ENCODE data around the gene RBMS3.
A peak's percentile ranks its signal among the peaks of the same experiment; 100 is the strongest.

RBMS3 gene

DNA sequence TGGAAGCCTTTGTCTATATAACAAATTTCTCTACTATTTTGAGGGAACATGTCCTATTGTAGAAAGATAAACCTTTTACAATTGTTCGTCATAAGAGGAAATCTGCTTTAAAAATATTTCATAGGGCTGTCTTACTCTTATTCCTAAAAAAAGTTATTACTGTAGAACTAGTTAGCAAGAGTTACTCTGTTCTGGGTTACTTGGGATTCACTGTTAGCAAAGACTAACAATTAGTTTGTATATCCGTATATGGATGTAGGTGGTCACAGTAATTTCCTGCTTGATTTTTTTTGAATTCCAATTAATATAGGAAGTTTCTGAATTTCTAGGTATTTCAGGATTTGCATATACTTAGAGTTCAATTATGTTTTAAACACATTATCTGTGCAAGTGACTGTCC lies 413.5 kb downstream of the RBMS3 start:
- DNase-seq, result no peak

DNA sequence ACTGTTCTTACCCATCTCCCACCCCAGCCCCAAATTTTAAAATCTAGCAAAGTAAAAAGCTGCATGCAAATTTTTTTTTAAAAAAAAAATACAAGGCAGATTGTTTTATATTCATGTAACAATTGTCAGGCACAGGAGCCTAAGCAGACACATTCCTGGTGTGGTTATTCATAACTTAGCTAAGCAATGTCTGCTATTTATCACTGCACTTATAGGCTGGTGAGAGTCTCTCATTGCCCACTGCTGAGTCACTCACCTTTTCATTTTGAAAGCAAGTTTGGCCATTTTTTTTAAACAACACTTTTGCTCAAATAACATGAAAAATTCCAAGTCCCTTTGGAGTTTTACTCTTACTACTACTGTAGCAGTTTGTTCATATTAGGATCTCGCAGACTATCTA lies 413.9 kb downstream of the RBMS3 start:
- no peak for DNase-seq

DNA sequence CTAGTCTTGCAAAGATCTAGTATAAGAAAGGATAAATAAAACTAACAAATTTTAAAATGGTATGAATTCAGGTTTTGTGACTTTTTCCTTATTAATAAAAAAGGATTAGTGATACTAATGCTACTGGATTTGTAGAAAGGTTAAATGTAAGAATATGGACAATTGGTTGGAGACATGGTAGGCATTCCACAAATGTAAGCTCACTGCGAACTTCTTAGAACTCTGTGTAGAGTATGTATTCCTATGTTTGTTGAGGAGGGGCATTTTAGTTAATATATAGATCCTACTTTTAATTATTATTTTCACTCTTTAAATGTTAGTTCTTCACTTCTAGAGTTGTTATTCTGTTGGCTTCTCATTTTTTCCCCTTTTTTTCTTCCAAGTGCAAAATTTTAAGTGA lies 414.3 kb downstream of the RBMS3 start:
- no peak for DNase-seq

DNA sequence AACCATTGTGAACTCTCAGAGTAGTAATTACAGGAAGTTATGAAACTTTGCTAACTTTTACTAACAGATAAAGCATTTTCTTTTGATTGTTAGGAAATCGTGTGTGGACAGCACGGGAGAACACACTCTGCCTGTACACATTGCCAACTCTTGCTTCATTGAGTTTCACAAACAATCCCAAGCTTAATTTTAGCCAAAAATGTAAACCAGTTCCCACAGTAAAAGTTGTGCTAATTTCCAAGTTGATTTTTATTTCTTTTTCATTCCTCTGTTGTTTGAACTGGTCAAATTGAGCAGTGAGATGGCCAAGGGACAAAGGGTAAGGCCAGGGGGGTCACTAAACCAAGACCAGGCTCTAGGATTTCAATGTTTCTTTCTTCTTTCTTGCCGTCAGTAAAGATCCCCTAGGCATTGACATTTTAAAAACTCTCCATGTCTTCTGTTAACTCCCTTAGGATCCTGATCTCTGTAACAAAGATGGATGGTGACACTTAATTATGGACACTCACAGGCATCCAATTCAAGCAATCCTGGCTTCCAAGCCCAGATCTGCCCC lies 414.9 kb downstream of the RBMS3 start:
- DNase-seq, result no peak

- DNase-seq, result no peak
Observed at GRCh38 chr3:29696311-29696710, 415.4 kb downstream of the RBMS3 start.

- DNase-seq, result no peak
Observed at GRCh38 chr3:29697989-29698388, 417.1 kb downstream of the RBMS3 start.

DNA sequence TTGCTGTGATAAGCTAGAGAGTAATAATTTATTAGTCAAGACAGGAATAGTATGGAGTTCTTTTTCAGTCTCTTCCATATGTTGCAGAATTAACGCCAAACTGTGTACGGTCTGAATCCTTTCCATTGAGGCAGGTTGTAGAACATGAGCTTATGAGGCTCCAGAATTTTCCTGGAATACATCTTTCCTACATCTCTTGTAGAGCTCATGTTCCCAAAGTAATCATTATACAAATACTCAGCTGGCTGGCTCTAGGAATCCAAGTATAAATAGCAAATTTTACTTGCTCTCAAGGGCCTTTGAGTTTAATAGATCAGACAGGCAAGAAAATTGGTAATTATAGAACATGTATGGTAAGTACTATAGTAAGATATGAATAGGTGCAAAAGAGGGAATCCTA lies 419.4 kb downstream of the RBMS3 start:
- DNase-seq, result no peak

DNA sequence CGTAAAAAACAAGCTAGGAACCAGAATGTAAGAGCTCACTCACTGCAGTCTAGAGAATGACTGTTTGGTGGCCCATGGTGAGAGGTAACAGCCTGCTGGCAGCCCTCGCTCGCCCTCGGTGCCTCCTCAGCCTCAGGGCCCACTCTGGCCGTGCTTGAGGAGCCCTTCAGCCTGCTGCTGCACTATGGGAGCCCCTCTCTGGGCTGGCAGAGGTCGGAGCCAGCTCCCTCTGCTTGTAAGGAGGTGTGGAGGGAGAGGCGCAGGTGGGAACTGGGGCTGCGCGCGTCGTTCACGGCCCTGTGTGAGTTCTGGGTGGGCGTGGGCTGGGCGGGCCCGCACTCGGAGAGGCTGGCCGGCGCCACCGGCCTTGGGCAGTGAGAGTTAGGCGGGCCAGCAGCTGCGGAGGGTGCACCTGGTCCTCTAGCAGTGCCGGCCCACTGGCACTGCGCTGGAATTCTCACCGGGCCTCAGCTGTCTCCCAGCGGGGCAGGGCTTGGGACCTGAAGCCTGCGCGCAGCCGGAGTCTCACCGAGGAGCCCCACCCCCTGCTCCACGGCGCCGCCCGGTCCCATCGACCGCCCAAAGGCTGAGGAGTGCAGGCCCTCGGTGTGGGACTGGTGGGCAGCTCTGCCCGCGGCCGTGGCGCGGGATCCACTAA lies 420.6 kb downstream of the RBMS3 start:
- DNase-seq, result no peak

GRCh38 chr3:29705906-29706844 lies 425.3 kb downstream of the RBMS3 start:
- DNase-seq, result peak in 2 of 3 experiments; percentile 61 to 94

- no peak for DNase-seq
Observed at GRCh38 chr3:29708884-29709283, 428.0 kb downstream of the RBMS3 start.

- no peak for DNase-seq
Observed at GRCh38 chr3:29711255-29711771, 430.4 kb downstream of the RBMS3 start.

DNA sequence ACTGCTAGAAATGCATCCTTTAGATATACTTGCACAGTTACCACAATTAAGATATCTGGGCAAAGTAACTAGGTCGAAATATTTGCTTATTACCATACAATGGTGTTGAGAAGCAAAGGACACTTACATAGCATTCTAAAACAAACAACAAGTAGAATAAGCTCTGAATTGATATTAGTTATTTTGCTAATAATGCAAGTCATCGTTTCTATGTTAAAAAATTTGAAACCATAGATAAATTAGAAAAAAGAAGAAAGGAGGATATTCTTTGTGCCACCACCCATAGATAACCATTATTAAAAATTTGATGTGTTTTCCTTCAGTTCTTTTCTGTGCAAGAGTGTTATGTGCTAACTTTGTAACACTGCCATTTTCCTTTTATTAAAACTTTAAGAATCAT lies 435.3 kb downstream of the RBMS3 start:
- DNase-seq, result no peak

- no peak for DNase-seq
Observed at GRCh38 chr3:29718661-29719065, 437.8 kb downstream of the RBMS3 start.

DNA sequence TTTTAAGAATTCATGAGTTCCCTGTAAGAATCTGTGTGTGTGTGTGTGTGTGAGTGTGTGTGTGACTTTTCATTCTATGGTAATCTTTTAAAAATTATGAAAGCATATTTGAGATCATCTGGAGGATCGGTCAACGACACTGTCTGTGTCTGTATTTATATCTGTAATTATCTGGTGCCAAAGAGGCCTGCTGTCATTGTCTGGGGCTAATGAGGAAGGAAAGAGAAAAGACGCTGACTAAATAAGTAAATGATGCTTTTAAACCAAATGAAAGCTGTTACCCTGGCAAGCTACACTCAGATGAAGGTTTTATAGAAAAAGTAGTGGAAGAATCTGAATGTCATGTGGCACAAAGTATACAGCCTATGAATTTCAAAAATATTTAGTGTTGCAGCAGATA lies 439.8 kb downstream of the RBMS3 start:
- DNase-seq, result peak in 2 of 3 experiments; percentile 20 to 70

DNA sequence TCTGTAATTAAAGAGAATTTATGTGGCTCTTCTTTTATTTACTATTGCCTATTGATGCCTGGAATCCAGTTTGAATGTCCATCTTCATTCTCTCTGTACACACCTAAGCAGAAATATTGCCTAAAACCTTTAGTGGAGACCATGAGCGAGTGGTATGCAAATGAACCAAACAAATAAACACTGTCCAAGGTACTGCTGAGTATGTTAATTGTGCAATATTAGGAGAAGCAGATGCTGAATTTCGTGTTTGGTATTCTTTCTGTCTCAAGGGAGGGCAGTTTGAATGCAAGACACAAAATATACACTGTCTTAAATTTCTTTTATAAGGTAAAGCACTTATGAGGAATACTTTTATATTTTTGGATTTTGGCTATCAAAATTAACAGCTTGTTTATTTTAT lies 440.9 kb downstream of the RBMS3 start:
- DNase-seq, result no peak

GRCh38 chr3:29731050-29731449 lies 450.2 kb downstream of the RBMS3 start:
- DNase-seq, result no peak

DNA sequence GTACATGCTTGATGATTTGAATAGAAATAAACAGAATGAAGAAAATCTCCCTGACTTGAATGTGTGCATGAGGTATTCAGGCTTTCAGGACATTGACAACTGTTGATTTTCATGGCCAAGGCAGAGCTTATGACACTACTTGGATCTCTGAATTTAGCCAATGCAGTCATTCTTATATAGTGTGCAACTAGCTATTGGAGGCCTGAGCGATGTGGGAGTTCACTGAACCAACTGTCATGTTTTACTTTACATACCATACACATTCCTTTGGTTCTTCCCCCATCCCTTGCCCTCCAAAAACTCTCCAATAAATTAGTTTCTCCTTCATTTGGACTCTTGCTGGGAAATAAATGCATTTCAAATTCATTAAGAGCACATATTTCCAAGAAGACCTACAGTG lies 460.4 kb downstream of the RBMS3 start:
- no peak for DNase-seq

- DNase-seq, result no peak
Observed at GRCh38 chr3:29745232-29745870, 464.5 kb downstream of the RBMS3 start.

GRCh38 chr3:29746163-29746760 lies 465.4 kb downstream of the RBMS3 start:
- DNase-seq, result no peak

- DNase-seq, result no peak
Observed at GRCh38 chr3:29747991-29748390, 467.1 kb downstream of the RBMS3 start.

GRCh38 chr3:29751647-29752314 lies 470.9 kb downstream of the RBMS3 start:
- DNase-seq, result no peak

DNA sequence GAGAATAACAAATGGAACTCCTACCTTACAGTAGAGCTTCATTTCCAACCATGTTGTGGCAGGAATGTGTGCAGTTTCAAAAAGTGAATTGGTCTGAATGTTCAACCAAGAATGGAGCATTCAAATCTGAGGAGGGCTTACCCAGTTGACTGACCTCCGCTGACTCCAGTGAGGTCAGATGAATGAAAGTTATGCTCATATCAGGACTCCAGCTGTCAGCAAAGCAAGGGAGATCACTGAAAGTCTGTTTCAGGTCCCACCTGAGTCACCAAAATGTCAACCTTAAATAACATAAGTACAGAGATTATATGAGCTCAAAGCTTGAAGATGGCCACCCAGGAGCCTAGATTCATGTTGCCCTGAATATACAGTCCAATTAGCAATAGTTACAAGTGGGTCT lies 473.5 kb downstream of the RBMS3 start:
- no peak for DNase-seq
